Stomach (tissue), 4 donors: Measurements from ENCODE around the gene SYT2.

Experiments used
- POLR2A ChIP-seq, 4 donors: fragments of 450-650 bp; IDR thresholded peaks; one replicate each; pipeline ENCODE4 v1.6.1; 2016; ENCODE audit warnings: antibody characterized with exemption in 4 of 4, control low read depth in 2 of 4, mild to moderate bottlenecking in 1 of 4, moderate library complexity in 1 of 4
- TF ChIP-seq, protein P1 (sequence below), 7 experiments: fragments of 450-650 bp in 4 of 7; fragments of 200-600 bp in 3 of 7; sonication (generic) in 3 of 7; IDR thresholded peaks; one replicate each; pipeline ENCODE4 v1.5.1; 2016 to 2019; ENCODE audit warnings: antibody characterized with exemption in 7 of 7, control low read depth in 2 of 7, mild to moderate bottlenecking in 1 of 7

DNA sequence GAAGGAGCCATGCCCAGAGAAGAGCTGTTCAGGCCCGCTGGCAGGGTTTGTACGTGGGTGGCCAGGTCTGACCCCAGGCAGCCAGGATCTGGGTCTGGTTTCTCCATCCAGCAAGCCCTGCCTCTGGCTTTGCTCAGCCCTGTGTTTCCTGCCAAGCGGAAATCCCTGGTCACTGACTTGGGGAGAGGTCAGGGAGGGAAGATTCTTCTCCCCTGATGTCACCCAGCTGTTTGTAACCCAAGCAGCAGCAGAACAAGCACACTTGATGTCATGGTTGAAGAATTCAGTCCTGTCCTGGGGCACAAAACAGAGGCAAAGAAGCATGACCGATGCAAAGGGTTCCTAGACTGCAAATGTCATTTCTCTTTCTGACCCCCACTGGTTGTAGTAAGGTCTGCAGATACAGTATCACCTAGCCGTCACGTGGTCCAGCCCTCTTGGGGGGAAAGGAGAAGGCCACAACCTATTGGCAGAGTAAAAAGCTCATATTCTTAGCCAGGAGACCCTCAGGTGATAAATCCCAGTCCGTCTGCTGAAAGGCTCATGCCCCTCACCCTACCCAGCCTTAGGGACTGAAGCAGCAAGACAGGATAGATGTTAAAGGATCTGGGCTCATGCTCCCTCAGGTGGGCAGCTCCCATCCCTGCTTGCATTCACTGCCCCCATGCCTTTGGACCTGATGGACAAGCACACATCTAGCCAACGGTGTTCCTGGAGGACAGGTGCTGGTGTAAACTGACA is 120.9 kb downstream of the SYT2 start:
- TF ChIP-seq, protein P1, sequence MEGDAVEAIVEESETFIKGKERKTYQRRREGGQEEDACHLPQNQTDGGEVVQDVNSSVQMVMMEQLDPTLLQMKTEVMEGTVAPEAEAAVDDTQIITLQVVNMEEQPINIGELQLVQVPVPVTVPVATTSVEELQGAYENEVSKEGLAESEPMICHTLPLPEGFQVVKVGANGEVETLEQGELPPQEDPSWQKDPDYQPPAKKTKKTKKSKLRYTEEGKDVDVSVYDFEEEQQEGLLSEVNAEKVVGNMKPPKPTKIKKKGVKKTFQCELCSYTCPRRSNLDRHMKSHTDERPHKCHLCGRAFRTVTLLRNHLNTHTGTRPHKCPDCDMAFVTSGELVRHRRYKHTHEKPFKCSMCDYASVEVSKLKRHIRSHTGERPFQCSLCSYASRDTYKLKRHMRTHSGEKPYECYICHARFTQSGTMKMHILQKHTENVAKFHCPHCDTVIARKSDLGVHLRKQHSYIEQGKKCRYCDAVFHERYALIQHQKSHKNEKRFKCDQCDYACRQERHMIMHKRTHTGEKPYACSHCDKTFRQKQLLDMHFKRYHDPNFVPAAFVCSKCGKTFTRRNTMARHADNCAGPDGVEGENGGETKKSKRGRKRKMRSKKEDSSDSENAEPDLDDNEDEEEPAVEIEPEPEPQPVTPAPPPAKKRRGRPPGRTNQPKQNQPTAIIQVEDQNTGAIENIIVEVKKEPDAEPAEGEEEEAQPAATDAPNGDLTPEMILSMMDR (IDR thresholded peaks at IDR 0.05): no peak
- TF ChIP-seq POLR2A (IDR thresholded peaks at IDR 0.05): no peak
